Liver (tissue), 9 donors: Measurements from ENCODE around the gene NHSL2. TPM values are rescaled to one million over a fixed set of nuclear protein-coding genes. Genes with fewer than 3 reads are reported as not detected.
A peak's percentile ranks its signal among the peaks of the same experiment; 100 is the strongest.

ENCODE experiments used
- DNase-seq: peaks from one replicate; pipeline ENCODE4 v3.0.0-alpha.2; 2017; ENCODE audit warnings: low spot score
- H3K27ac ChIP-seq, 2 donors: one replicate each; pipeline ENCODE4 v1.7.0; 2013; ENCODE audit warnings: inconsistent platforms in 2 of 2, low read length in 2 of 2, control low read depth in 1 of 2, low read depth in 1 of 2, mild to moderate bottlenecking in 1 of 2
- H3K27me3 ChIP-seq, 4 donors: one replicate each; pipeline versions ENCODE4 v1.6.1 to v1.7.0; 2013; ENCODE audit warnings: low read length in 3 of 4, inconsistent platforms in 1 of 4, mild to moderate bottlenecking in 1 of 4, moderate library complexity in 1 of 4; ENCODE audit not compliant: control insufficient read depth in 4 of 4, insufficient read depth in 4 of 4
- H3K36me3 ChIP-seq, 4 donors: one replicate each; pipeline versions ENCODE4 v1.6.1 to v1.7.0; 2013; ENCODE audit warnings: low read length in 3 of 4, mild to moderate bottlenecking in 3 of 4, low read depth in 1 of 4, moderate library complexity in 1 of 4; ENCODE audit not compliant: control insufficient read depth in 4 of 4, insufficient read depth in 3 of 4
- H3K4me1 ChIP-seq, 4 donors: one replicate each; pipeline versions ENCODE4 v1.6.1 to v1.7.0; 2013; ENCODE audit warnings: low read length in 3 of 4, mild to moderate bottlenecking in 3 of 4, moderate library complexity in 1 of 4; ENCODE audit not compliant: control insufficient read depth in 4 of 4, insufficient read depth in 4 of 4
- H3K4me3 ChIP-seq, 3 donors: one replicate each; pipeline versions ENCODE4 v1.6.1 to v1.7.0; 2013; ENCODE audit warnings: low read length in 3 of 3, control low read depth in 1 of 3, low read depth in 1 of 3, mild to moderate bottlenecking in 1 of 3
- H3K9ac ChIP-seq, 2 donors: one replicate each; pipeline ENCODE4 v1.7.0; 2013; ENCODE audit warnings: low read length in 2 of 2, mild to moderate bottlenecking in 2 of 2, moderate library complexity in 2 of 2, control low read depth in 1 of 2, low read depth in 1 of 2
- H3K9me3 ChIP-seq, 4 donors: one replicate each; pipeline versions ENCODE4 v1.6.1 to v1.7.0; 2013; ENCODE audit warnings: low read length in 3 of 4; ENCODE audit not compliant: control insufficient read depth in 4 of 4
- ATF3 ChIP-seq: IDR thresholded peaks from 2 replicates; pipeline ENCODE4 v1.6.1; 2016; ENCODE audit warnings: antibody characterized with exemption
- CTCF ChIP-seq: fragments of 150-350 bp; IDR thresholded peaks from 2 replicates; pipeline ENCODE4 v1.5.1; 2017; ENCODE audit warnings: improper control_type of control experiment, low read depth, low read length; ENCODE audit not compliant: missing input control
- EGR1 ChIP-seq, 2 donors: IDR thresholded peaks; 2 replicates each; pipeline ENCODE4 v1.6.1; 2016 to 2018; ENCODE audit warnings: antibody characterized with exemption in 2 of 2, low read depth in 2 of 2
- FOXA1 ChIP-seq: IDR thresholded peaks from 2 replicates; pipeline ENCODE4 v1.6.1; 2016; ENCODE audit warnings: antibody characterized with exemption
- FOXA2 ChIP-seq: IDR thresholded peaks from 2 replicates; pipeline ENCODE4 v1.6.1; 2016; ENCODE audit warnings: antibody characterized with exemption
- GABPA ChIP-seq, 2 donors: IDR thresholded peaks in 1 of 2; conservative IDR thresholded peaks in 1 of 2; 2 replicates each; pipeline ENCODE4 v1.6.1; 2016; ENCODE audit warnings: antibody characterized with exemption in 2 of 2, mild to moderate bottlenecking in 1 of 2, moderate library complexity in 1 of 2
- HNF4A ChIP-seq, 2 donors: conservative IDR thresholded peaks; 2 replicates each; pipeline ENCODE4 v1.6.1; 2016; ENCODE audit warnings: antibody characterized with exemption in 2 of 2, mild to moderate bottlenecking in 2 of 2
- HNF4G ChIP-seq: IDR thresholded peaks from 2 replicates; pipeline ENCODE4 v1.6.1; 2016; ENCODE audit warnings: antibody characterized with exemption
- JUND ChIP-seq, 2 donors: IDR thresholded peaks; 2 replicates each; pipeline ENCODE4 v1.6.1; 2016; ENCODE audit warnings: antibody characterized with exemption in 2 of 2
- MAX ChIP-seq: IDR thresholded peaks from 2 replicates; pipeline ENCODE4 v1.6.1; 2016; ENCODE audit warnings: antibody characterized with exemption
- NR2F2 ChIP-seq: IDR thresholded peaks from 2 replicates; pipeline ENCODE4 v1.6.1; 2016; ENCODE audit warnings: antibody characterized with exemption
- RAD21 ChIP-seq, 2 donors: IDR thresholded peaks; 2 replicates each; pipeline ENCODE4 v1.6.1; 2016; ENCODE audit warnings: antibody characterized with exemption in 2 of 2, mild to moderate bottlenecking in 2 of 2
- REST ChIP-seq: IDR thresholded peaks from 2 replicates; pipeline ENCODE4 v1.6.1; 2016; ENCODE audit warnings: antibody characterized with exemption, mild to moderate bottlenecking
- RXRA ChIP-seq, 2 donors: IDR thresholded peaks; 2 replicates each; pipeline ENCODE4 v1.6.1; 2017 to 2018; ENCODE audit warnings: antibody characterized with exemption in 2 of 2, mild to moderate bottlenecking in 1 of 2
- SP1 ChIP-seq: IDR thresholded peaks from 2 replicates; pipeline ENCODE4 v1.6.1; 2018; ENCODE audit warnings: antibody characterized with exemption, mild to moderate bottlenecking
- TAF1 ChIP-seq: conservative IDR thresholded peaks from 2 replicates; pipeline ENCODE4 v1.6.1; 2016; ENCODE audit warnings: antibody characterized with exemption, mild to moderate bottlenecking
- YY1 ChIP-seq: IDR thresholded peaks from 2 replicates; pipeline ENCODE4 v1.6.1; 2016; ENCODE audit warnings: antibody characterized with exemption, mild to moderate bottlenecking
- ZBTB33 ChIP-seq: IDR thresholded peaks from 2 replicates; pipeline ENCODE4 v1.6.1; 2016; ENCODE audit warnings: antibody characterized with exemption
- WGBS: extraction: QIAGEN DNeasy Blood & Tissue Kit; methylation state at CpG from one replicate; pipeline ENCODE4 v1.1.7; 2013; 5-methylcytosine and 5-hydroxymethylcytosine counted together
- polyA plus RNA-seq, 2 donors: library from polyadenylated mRNA; stranded (reverse) in 1 of 2; unstranded in 1 of 2; fragments of 200-250 nt in 1 of 2; fragments of >200 nt in 1 of 2; fragmentation: Nextera tagmentation in 1 of 2; extraction: Ambion mirVana in 1 of 2; gene quantifications; one replicate each; pipeline versions ENCODE4 v1.2.1 to v1.2.3, GENCODE V29; 2013 to 2015
- total RNA-seq, 2 donors: library from RNA; depleted of rRNA; stranded (reverse); fragments of >200 nt; gene quantifications; one replicate each; pipeline ENCODE4 v1.2.3, GENCODE V29; 2014
- donor health status: healthy.
- donor health status: healthy.
- donor health status: healthy.
- donor health status: healthy.
- donor health status: healthy.

The NHSL2 gene
- total and polyA plus RNA-seq, 4 donors, result 0.45 to 1.3 (median 1.1) TPM

- H3K36me3 ChIP-seq, result no peaks in the 10 kb centered on the region
- H3K9ac ChIP-seq, result no peak overlapping the region
- peaks cover 0 to 1% (median 0%) of the 10 kb centered on the region in 4 donors for H3K27me3 ChIP-seq
- TF ChIP-seq NR2F2 (no peak), FOXA2 (no peak)
- H3K27ac ChIP-seq, result no peak overlapping the region
- WGBS, result 81% methylated on average over 3 of the region's 3 CpGs
- peaks cover 0 to 4% (median 1%) of the 10 kb centered on the region in 4 donors for H3K4me1 ChIP-seq
- H3K9me3 ChIP-seq, result no peaks in the 10 kb centered on the region
- no peak overlapping the region for H3K4me3 ChIP-seq
- no peak for DNase-seq
Observed at GRCh38 chrX:72097098-72097497, 186.5 kb downstream of the NHSL2 start.

GRCh38 chrX:72100051-72100755 lies 189.6 kb downstream of the NHSL2 start:
- no peak for TF ChIP-seq RAD21 (IDR thresholded peaks at IDR 0.05)
- no peak for TF ChIP-seq GABPA (IDR thresholded peaks at IDR 0.05 in 1 of 2, conservative IDR thresholded peaks at IDR 0.05 in 1 of 2)
- no peak for TF ChIP-seq JUND (IDR thresholded peaks at IDR 0.05)
- TF ChIP-seq YY1, result no peak
- no peak for TF ChIP-seq NR2F2
- TF ChIP-seq HNF4A (conservative IDR thresholded peaks at IDR 0.05), result no peak
- no peak for TF ChIP-seq CTCF
- no peak for TF ChIP-seq ZBTB33
- no peak for TF ChIP-seq FOXA2
- TF ChIP-seq ATF3, result no peak
- TF ChIP-seq HNF4G, result no peak
- no peak for TF ChIP-seq SP1
- no peak for TF ChIP-seq FOXA1
- no peak for TF ChIP-seq REST
- TF ChIP-seq EGR1 (IDR thresholded peaks at IDR 0.05; ENCODE audit: low read depth in 2 of 2), result no peak
- TF ChIP-seq TAF1, result no peak
- no peak for TF ChIP-seq RXRA (IDR thresholded peaks at IDR 0.05)
- TF ChIP-seq MAX, result no peak
- Histone ChIP-seq H3K4me3 (no peak overlapping the region), H3K36me3 (no peaks in the 10 kb centered on the region), H3K27me3 (peaks cover 0 to 2% (median 0%) of the 10 kb centered on the region in 4 donors), H3K27ac (peak overlapping the region in 1 of 2 donors; percentile 42), H3K4me1 (peaks cover 0 to 15% (median 7%) of the 10 kb centered on the region in 4 donors), H3K9me3 (no peaks in the 10 kb centered on the region), H3K9ac (no peak overlapping the region)
- whole genome bisulfite sequencing, result 89% methylated on average over 13 of the region's 13 CpGs
- no peak for DNase-seq
